DND-41 (cell line): ENCODE measurements around the gene PTPRN2.
"Not testable (repeated sequence)": the region's sequence is repeated elsewhere in the genome, so short reads cannot be mapped to it uniquely, and the experiment has no call there.

ENCODE experiments used
- EZH2 ChIP-seq: IDR thresholded peaks from 3 replicates; pipeline ENCODE4 v1.6.1; 2012; ENCODE audit warnings: borderline replicate concordance, low read depth, mild to moderate bottlenecking, moderate library complexity, low read length, inconsistent platforms; ENCODE audit not compliant: severe bottlenecking
- TF ChIP-seq, protein P1 (sequence below): IDR thresholded peaks from 2 replicates; pipeline ENCODE4 v1.5.1; 2012; ENCODE audit warnings: borderline replicate concordance, low read length, moderate library complexity, mild to moderate bottlenecking; ENCODE audit not compliant: poor library complexity, severe bottlenecking; ENCODE audit errors: extremely low read depth

DNA sequence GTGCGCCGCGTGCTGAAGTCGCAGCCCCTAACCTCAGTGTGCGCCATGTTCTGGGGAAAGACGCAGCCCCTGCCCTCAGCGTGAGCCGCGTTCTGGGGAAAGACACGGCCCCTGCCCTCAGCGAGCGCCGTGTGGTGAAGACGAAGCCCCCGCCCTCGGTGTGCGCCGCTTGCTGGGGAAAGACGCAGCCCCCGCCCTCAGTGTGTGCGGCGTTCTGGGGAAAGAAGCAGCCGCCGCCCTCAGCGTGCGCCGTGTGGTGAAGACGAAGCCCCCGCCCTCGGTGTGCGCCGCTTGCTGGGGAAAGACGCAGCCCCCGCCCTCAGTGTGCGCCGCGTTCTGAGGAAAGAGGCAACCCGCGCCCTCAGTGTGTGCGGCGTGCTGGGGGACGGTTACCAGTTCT is 383.7 kb downstream of the PTPRN2 start:
- TF ChIP-seq, protein P1, sequence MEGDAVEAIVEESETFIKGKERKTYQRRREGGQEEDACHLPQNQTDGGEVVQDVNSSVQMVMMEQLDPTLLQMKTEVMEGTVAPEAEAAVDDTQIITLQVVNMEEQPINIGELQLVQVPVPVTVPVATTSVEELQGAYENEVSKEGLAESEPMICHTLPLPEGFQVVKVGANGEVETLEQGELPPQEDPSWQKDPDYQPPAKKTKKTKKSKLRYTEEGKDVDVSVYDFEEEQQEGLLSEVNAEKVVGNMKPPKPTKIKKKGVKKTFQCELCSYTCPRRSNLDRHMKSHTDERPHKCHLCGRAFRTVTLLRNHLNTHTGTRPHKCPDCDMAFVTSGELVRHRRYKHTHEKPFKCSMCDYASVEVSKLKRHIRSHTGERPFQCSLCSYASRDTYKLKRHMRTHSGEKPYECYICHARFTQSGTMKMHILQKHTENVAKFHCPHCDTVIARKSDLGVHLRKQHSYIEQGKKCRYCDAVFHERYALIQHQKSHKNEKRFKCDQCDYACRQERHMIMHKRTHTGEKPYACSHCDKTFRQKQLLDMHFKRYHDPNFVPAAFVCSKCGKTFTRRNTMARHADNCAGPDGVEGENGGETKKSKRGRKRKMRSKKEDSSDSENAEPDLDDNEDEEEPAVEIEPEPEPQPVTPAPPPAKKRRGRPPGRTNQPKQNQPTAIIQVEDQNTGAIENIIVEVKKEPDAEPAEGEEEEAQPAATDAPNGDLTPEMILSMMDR, result not testable (repeated sequence)
- not testable (repeated sequence) for TF ChIP-seq EZH2
